ENCODE data around the gene SPPL3.

GRCh38 chr12:120909633-120910298, 5.6 kb upstream of the SPPL3 start:
- TF ChIP-seq CTCF (IDR thresholded peaks at IDR 0.05), result no peak
- no peak for TF ChIP-seq POLR2A (IDR thresholded peaks at IDR 0.05)
- no peak for TF ChIP-seq EP300 (IDR thresholded peaks at IDR 0.05)
- TF ChIP-seq POLR2AphosphoS5 (IDR thresholded peaks at IDR 0.05), result no peak

Measured in stomach (tissue), 4 donors.